HG02571 (cell line): ENCODE measurements around the gene SPINT3.

Source experiments
- ATAC-seq: cut with Tn5 transposase; IDR thresholded peaks from one replicate; pipeline ENCODE4 v1.9.1; 2021; ENCODE audit warnings: mild to moderate bottlenecking, moderate library complexity; ENCODE audit not compliant: unreplicated experiment

The SPINT3 gene

GRCh38 chr20:45462711-45463509 lies 52.5 kb downstream of the SPINT3 start:
- no peak for ATAC-seq
